SK-MEL-5 (cell line): Measurements from ENCODE around the gene LRRC34. TPM values are rescaled to one million over a fixed set of nuclear protein-coding genes. Genes with fewer than 3 reads are reported as not detected.

ENCODE experiments used
- DNase-seq: peaks from one replicate; pipeline ENCODE4 v3.0.0-alpha.2; 2016; ENCODE audit warnings: low read depth, low spot score
- in situ Hi-C: cut with HindIII; loops from 2 replicates; pipeline ENCODE4 v1.10.0; 2016; ENCODE audit warnings: low sequenced_read_pairs, high pct_unique_total_duplicates, low pct_unique_long_range_greater_than_20kb
- polyA plus RNA-seq, 2 experiments: library from polyadenylated mRNA; depleted of rRNA; stranded (reverse); fragments of >200 nt; gene quantifications; 2 replicates each; pipeline ENCODE4 v1.2.3, GENCODE V29; 2015
- total RNA-seq: library from RNA; depleted of rRNA; stranded (reverse); fragments of >200 nt; shearing (Covaris generic); gene quantifications from 2 replicates; pipeline ENCODE4 v1.2.3, GENCODE V29; 2014; rRNA removed

Gene LRRC34
- 4.9 and 6.5 TPM in 2 replicates for total RNA-seq
- 2.3 and 4.0 TPM in 2 replicates for polyA plus RNA-seq (2015; cell fraction: cytosol; rRNA removed)
- polyA plus RNA-seq (2015; cell fraction: nucleus; rRNA removed) = 8.4 and 21.9 TPM in 2 replicates

GRCh38 chr3:169812332-169813235 is at the start of gene LRRC34, which contains the start of gene LRRIQ4:
TSS of gene LRRC34 (minus strand) at chr3:169812904. CDS start at chr3:169812548, 356 bp downstream.
TSS of gene LRRIQ4 (plus strand) at chr3:169812870. CDS start at chr3:169821922, 9,052 bp downstream.
- peak; percentile 75 for DNase-seq
- in situ Hi-C loops = no loop called here

DNA sequence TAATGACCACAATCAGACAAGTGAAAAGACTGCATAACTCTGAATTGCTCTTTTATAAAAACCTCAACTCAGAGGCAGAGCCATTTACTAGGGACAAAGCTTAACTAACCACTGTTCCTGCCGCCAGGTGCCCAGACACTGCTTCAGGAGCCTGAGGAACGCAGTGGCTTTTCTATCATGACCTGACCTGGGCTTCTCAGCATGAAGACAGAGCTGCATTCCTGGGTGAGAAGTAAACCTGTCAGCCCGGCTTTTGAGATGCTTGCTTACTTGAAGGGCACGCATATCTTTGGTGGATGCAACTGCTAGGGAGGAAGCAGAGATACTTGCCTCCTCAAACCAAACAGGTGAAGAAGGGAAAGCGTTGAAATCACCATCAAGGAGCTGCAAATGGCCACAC is 49.2 kb upstream of the LRRC34 start:
- in situ Hi-C loops = no loop called here
- no peak for DNase-seq

GRCh38 chr3:169857811-169858210 is 45.1 kb upstream of the LRRC34 start:
- no peak for DNase-seq
- in situ Hi-C loops = no loop called here

GRCh38 chr3:169855514-169855913 is 42.8 kb upstream of the LRRC34 start:
- in situ Hi-C loops = no loop called here
- no peak for DNase-seq

DNA sequence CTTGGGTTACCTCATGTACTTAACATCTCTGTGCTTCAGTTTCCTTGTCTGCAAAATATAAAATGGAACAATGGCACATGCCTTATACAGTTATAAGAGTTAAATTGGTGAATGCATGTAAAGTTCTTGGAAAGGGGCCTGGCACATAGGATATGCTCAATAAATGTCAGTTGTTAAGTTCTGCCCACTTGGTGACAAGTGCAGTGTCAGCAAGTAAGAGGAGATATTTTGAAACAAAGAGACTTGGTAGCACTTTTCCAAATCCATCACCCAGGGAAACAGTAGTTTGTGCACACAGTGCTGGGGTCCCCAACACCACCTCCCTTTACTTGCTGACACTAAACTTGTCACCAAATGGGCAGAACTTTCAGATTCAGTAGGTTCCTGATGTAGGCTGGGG is 37.9 kb upstream of the LRRC34 start:
- in situ Hi-C loops = no loop called here

GRCh38 chr3:169848741-169849140 is 36.0 kb upstream of the LRRC34 start:
- in situ Hi-C loops = no loop called here

More for the DNA sequence above, 37.9 kb upstream of the LRRC34 start:
- no peak for DNase-seq

GRCh38 chr3:169847896-169848295 is 35.2 kb upstream of the LRRC34 start:
- DNase-seq = no peak
- in situ Hi-C loops = no loop called here

More at GRCh38 chr3:169848741-169849140, 36.0 kb upstream of the LRRC34 start:
- no peak for DNase-seq

GRCh38 chr3:169846458-169847193 is 33.9 kb upstream of the LRRC34 start:
- in situ Hi-C loops = no loop called here
- DNase-seq = no peak

- no peak for DNase-seq
- in situ Hi-C loops = no loop called here
Observed at GRCh38 chr3:169842960-169843359, 30.3 kb upstream of the LRRC34 start.

DNA sequence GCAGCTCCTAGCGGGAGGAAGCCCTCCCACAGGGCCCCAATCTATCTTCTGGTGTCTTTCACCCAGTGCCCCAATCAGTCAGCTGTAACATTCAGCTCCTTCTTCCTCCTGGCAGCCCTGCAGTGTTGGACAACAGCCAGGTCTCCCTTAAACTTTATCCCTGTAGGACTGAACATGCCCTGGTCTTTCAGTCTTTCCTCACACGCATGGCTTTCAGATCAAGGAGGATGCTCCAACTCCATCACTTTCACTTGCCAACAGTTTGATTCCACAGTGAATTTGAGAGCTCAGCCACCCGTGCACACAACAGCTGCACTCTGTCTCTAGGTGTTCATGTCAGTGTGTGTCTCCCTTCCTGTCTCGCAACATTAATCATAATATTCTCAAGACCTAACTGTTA is 28.5 kb upstream of the LRRC34 start:
- DNase-seq = no peak
- in situ Hi-C loops = no loop called here

DNA sequence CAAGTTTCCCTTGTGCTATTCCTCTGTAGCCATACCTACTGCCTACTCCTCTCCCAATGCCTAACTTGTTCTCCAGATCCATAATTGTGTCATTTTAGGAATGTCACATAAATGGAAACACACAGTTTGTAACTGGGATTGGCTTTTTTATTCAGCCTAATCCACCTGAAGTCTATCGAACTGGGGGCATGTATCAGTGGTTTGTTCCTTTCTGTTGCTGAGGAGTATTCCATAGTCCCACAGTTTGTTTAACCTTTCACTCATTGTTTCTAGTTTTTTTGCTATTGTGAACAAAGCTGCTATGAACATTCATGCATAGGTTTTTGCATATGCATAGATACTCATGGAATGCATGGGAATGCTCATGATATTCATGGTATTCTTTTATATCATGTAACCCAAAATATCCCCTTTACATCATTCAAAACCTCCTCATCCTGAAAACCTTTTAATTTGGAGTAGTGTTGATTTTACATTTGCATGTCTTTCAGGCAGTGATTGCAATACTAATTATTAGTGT is 25.9 kb upstream of the LRRC34 start:
- DNase-seq = no peak
- in situ Hi-C loops = no loop called here

GRCh38 chr3:169836942-169837275 is 24.2 kb upstream of the LRRC34 start:
- in situ Hi-C loops = no loop called here
- DNase-seq = no peak

GRCh38 chr3:169836078-169836941 is 23.6 kb upstream of the LRRC34 start:
- in situ Hi-C loops = no loop called here
- DNase-seq = no peak

DNA sequence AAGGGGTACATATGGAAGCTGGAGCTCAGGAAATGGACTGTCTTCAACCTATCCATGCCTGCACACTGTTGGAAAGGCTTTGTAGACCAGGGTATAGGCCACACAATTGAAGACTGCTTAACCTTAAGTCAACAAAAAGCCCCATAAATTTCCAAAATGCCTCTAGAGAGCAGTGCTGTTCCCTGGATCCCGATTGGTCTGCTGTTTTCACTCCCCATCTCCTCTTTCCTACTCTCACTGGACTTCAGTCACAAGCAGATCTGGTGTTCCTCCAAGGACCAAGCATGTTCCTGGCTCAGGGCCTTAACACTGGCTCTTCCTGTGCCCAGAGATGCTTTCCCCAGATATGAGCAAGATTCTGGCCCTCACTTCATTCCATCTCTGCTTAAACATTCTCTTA is 22.8 kb upstream of the LRRC34 start:
- in situ Hi-C loops = no loop called here
- DNase-seq = peak; percentile 17

DNA sequence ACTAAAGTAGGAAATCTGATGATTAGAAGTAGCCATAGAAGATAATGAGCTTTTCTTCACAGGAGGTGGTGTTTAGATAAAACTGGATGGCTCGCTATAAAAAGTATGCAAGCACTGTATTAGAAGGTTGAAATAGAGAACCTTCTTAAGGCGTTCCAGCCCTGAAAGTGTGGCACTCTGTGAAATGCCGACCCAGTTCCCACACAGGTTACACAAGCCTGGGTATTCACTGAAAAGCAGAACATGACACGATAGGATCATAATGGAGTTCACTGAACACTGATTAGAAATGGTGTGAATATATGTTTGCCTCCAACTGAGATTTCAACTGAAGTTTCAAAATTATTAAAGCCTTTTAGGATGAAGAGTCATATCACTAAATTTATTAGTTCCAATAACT is 15.0 kb upstream of the LRRC34 start:
- in situ Hi-C loops = no loop called here
- DNase-seq = no peak

- in situ Hi-C loops = no loop called here
- DNase-seq = no peak
Observed at GRCh38 chr3:169825316-169825715, 12.6 kb upstream of the LRRC34 start.

GRCh38 chr3:169822983-169823382 is 10.3 kb upstream of the LRRC34 start:
- DNase-seq = no peak
- in situ Hi-C loops = no loop called here
